HFF-Myc (cell line): ENCODE measurements around the gene RNF2.

Source experiments
- DNase-seq: peaks from one replicate; pipeline ENCODE4 v3.0.0-alpha.2; 2011; ENCODE audit warnings: low read depth; ENCODE audit errors: extremely low read depth
- H3K4me3 ChIP-seq: replicated peaks from 2 replicates; pipeline ENCODE4 v1.5.1; 2011; ENCODE audit warnings: low read depth, mild to moderate bottlenecking, control low read depth, low read length
- TF ChIP-seq, protein P1 (sequence below): IDR thresholded peaks from 2 replicates; pipeline ENCODE4 v1.5.1; 2012; ENCODE audit warnings: mild to moderate bottlenecking, low read depth, low read length, control low read depth; ENCODE audit errors: missing control alignments

Gene RNF2

DNA sequence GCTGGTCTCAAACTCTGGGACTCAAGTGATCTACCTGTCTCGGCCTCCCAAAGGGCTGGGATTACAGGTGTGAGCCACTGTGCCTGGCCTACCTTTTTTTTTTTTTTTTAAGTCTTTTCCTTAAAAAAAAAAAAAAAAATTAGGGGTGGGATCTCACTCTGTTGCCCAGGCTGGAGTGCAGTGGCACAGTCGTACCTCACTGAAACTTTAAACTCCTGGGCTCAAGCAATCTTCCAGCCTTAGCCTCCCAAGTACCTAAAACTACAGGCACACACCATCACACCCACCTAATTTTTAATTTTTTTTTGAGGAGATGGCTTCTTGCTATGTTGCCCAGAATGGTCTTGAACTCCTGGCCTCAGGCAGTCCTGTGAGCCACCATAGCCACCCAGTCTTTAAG is 38.5 kb downstream of the RNF2 start:
- TF ChIP-seq, protein P1, sequence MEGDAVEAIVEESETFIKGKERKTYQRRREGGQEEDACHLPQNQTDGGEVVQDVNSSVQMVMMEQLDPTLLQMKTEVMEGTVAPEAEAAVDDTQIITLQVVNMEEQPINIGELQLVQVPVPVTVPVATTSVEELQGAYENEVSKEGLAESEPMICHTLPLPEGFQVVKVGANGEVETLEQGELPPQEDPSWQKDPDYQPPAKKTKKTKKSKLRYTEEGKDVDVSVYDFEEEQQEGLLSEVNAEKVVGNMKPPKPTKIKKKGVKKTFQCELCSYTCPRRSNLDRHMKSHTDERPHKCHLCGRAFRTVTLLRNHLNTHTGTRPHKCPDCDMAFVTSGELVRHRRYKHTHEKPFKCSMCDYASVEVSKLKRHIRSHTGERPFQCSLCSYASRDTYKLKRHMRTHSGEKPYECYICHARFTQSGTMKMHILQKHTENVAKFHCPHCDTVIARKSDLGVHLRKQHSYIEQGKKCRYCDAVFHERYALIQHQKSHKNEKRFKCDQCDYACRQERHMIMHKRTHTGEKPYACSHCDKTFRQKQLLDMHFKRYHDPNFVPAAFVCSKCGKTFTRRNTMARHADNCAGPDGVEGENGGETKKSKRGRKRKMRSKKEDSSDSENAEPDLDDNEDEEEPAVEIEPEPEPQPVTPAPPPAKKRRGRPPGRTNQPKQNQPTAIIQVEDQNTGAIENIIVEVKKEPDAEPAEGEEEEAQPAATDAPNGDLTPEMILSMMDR = no peak
- no peak for DNase-seq
- no peak overlapping the region for H3K4me3 ChIP-seq

DNA sequence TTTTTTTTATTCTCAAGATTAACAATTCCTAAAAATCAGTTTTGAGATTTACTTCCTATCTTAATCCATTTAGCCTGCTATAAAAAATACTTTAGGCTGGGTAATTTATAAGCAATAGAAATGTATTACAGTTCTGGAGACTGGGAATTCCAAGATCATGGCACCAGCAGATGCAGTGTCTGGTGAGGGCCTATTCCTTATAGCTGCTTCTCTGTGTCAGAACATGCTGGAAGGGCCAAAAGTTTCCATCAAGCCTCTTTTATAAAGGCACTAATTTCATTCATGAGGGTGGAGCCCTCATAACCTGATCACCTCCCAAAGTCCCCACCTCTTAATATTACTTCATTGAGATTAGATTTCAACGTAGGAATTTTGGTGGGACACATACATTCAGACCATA is 41.7 kb downstream of the RNF2 start:
- DNase-seq = no peak
- H3K4me3 ChIP-seq = no peak overlapping the region
- TF ChIP-seq, protein P1 = no peak

DNA sequence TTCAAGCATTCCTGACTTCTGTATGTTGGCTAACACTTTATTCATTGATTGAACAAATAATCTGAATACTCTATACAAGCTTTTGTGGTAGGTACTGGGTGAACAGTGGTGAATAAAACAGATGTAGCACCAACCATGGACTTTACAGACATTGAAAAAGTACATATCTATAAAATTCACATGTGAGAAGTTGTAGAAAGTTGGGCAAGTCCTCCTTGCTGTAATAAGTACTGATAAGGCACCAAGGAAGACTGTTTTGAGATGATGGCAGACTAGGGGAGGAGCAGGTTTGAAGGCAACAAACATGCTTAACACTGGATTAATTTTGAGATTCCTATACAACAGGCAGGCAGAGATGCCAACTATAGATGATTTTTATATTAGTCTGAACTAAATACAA is 42.4 kb downstream of the RNF2 start:
- no peak overlapping the region for H3K4me3 ChIP-seq
- no peak for DNase-seq
- TF ChIP-seq, protein P1 = no peak

DNA sequence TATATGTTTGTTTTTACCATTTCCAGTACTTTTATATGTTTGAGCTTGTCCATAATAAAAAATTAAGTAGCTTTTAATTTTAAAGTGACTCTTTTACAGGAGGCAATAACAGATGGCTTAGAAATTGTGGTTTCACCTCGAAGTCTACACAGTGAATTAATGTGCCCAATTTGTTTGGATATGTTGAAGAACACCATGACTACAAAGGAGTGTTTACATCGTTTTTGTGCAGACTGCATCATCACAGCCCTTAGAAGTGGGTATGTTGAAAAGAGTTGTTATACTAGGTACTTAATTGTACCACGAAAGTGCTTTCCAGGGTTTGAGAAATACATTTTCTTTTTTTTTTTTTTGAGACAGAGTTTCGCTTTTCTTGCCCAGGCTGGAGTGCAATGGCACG is 46.1 kb downstream of the RNF2 start:
- TF ChIP-seq, protein P1 = no peak
- DNase-seq = no peak
- H3K4me3 ChIP-seq = no peak overlapping the region

DNA sequence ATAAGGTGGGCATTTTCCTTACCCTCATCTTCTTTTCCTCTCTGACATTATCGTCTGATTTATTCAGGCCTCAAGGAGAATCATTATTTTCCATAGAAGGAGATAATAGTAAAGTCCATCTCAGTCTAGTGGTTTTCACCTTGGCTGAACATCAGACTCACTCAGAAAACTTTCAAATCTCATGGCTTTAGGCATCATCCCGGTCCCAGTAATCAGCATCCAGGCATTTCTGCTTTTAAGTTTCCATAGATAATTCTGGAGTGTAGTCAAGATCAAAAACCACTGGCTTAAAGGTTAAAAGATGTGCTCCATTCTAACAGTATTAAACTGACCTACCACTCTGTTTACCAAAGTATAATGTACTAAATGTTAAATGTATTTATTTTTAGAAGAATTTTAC is 49.4 kb downstream of the RNF2 start:
- TF ChIP-seq, protein P1 = no peak
- DNase-seq = no peak

DNA sequence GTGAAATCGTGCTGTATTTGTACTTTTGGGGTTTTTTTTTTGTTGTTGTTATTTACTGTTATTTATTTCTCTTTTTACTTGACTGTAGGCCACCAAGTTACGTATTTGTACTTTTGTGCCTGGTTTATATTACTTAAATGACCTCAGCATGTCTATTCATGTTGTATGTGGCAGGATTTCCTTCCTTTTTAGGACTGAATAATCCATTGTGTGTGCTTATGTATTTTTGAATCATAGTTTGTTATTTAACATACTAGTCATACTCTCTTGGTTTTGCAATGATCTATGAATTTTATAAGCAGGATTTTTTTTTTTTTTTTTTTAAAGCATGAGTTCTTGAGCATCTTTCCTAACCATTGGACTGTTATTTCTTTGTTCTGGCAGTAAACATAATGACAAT is 51.2 kb downstream of the RNF2 start:
- no peak overlapping the region for H3K4me3 ChIP-seq
- TF ChIP-seq, protein P1 = no peak
- no peak for DNase-seq

More for the DNA sequence above, 49.4 kb downstream of the RNF2 start:
- H3K4me3 ChIP-seq = no peak overlapping the region

DNA sequence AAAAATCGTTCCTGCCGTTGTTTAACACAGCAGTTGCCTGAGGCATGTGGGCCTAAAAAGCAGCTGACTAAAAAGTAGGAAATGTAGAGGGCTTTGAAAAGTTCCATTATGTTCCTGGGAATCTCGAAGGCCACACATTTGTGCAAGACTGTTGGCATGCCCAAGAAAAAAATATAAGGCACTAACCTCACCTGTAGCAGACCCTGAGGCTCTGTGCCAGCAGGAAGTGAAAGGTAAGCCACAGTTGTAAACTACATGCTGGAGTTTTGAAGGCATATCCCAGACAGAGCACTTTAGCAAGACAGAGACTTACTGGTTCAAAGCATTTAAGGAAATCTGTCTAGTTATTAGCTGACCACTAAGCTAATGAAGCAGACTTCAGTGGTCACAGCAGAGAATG is 58.7 kb downstream of the RNF2 start:
- DNase-seq = no peak
- no peak overlapping the region for H3K4me3 ChIP-seq
- TF ChIP-seq, protein P1 = no peak
